ENCODE data around the gene SYAP1. TPM values are rescaled to one million over a fixed set of nuclear protein-coding genes. Genes with fewer than 3 reads are reported as not detected.
A peak's percentile ranks its signal among the peaks of the same experiment; 100 is the strongest.

The SYAP1 gene
- total and polyA plus RNA-seq, 9 of the 15 experiments (the other 6 are each of a cell fraction or from before 2014, with no cell fraction given) = 5.7 to 35.3 (median 27.6) TPM

DNA sequence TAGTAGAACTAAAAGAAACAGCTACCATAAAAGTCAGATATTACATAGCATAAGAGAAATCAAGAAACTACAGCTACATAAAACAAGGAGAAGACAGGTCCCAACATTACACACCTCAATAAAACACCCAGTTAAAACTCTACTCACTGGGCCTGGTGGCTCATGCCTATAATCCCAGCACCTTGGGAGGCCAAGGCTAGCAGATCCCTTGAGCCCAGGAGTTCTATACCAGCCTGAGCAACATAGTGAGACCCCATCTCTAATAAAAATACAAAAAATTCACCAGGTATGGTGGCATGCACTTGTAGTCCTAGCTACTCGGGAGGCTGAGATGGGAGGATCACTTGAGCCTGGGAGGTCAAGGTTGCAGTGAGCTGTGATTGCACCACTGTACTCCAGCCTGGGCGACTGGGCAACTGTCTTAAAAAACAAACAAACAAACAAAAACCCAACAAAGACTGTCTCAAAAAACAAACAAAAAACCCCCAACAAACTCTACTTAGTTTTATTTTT lies 51.6 kb downstream of the SYAP1 start (continued):
- TF ChIP-seq, protein P1, sequence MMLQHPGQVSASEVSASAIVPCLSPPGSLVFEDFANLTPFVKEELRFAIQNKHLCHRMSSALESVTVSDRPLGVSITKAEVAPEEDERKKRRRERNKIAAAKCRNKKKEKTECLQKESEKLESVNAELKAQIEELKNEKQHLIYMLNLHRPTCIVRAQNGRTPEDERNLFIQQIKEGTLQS (IDR thresholded peaks at IDR 0.05) = no peak
- TF ChIP-seq, protein P1 (CRISPR knock-in tag; conservative IDR thresholded peaks at IDR 0.05) = 0 out of 2 replicates have a peak, but pooled peaks have one; percentile 36
- TF ChIP-seq, protein P2, sequence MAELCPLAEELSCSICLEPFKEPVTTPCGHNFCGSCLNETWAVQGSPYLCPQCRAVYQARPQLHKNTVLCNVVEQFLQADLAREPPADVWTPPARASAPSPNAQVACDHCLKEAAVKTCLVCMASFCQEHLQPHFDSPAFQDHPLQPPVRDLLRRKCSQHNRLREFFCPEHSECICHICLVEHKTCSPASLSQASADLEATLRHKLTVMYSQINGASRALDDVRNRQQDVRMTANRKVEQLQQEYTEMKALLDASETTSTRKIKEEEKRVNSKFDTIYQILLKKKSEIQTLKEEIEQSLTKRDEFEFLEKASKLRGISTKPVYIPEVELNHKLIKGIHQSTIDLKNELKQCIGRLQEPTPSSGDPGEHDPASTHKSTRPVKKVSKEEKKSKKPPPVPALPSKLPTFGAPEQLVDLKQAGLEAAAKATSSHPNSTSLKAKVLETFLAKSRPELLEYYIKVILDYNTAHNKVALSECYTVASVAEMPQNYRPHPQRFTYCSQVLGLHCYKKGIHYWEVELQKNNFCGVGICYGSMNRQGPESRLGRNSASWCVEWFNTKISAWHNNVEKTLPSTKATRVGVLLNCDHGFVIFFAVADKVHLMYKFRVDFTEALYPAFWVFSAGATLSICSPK (IDR thresholded peaks at IDR 0.05; ENCODE audit: borderline replicate concordance) = no peak
- TF ChIP-seq SMARCB1 (IDR thresholded peaks at IDR 0.05; ENCODE audit: insufficient read length, low read depth) (no peak), KDM5B (IDR thresholded peaks at IDR 0.05; ENCODE audit: insufficient replicate concordance, low read depth, low read length) (no peak), MEF2A (IDR thresholded peaks at IDR 0.05; ENCODE audit: control insufficient read depth, low read depth, low read length) (no peak), PHF21A (IDR thresholded peaks at IDR 0.05; ENCODE audit: borderline replicate concordance, low read depth) (0 out of 2 replicates have a peak, but pooled peaks have one; percentile 53), ZEB2 (IDR thresholded peaks at IDR 0.05) (no peak), ZNF778 (CRISPR knock-in tag; IDR thresholded peaks at IDR 0.05) (no peak), CBX5 (IDR thresholded peaks at IDR 0.05; ENCODE audit: borderline replicate concordance, low read depth) (no peak), ZNF780A (CRISPR knock-in tag; IDR thresholded peaks at IDR 0.05) (no peak), CEBPB (tag; IDR thresholded peaks at IDR 0.05) (peak; percentile 35; the same call in 1 of the 2 replicates), RBM25 (IDR thresholded peaks at IDR 0.05; ENCODE audit: low read depth, low read length, severe bottlenecking) (peak; percentile 51), KDM1A (IDR thresholded peaks at IDR 0.05) (peak; percentile 17 to 43; a peak in 3 of 4 replicates), ZFPM2 (CRISPR knock-in tag; IDR thresholded peaks at IDR 0.05) (no peak), EP400 (IDR thresholded peaks at IDR 0.05) (no peak)
- TF ChIP-seq, protein P3, sequence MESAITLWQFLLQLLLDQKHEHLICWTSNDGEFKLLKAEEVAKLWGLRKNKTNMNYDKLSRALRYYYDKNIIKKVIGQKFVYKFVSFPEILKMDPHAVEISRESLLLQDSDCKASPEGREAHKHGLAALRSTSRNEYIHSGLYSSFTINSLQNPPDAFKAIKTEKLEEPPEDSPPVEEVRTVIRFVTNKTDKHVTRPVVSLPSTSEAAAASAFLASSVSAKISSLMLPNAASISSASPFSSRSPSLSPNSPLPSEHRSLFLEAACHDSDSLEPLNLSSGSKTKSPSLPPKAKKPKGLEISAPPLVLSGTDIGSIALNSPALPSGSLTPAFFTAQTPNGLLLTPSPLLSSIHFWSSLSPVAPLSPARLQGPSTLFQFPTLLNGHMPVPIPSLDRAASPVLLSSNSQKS (CRISPR knock-in tag; IDR thresholded peaks at IDR 0.05) = no peak
- TF ChIP-seq, protein P4, sequence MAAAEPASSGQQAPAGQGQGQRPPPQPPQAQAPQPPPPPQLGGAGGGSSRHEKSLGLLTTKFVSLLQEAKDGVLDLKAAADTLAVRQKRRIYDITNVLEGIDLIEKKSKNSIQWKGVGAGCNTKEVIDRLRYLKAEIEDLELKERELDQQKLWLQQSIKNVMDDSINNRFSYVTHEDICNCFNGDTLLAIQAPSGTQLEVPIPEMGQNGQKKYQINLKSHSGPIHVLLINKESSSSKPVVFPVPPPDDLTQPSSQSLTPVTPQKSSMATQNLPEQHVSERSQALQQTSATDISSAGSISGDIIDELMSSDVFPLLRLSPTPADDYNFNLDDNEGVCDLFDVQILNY (CRISPR knock-in tag; IDR thresholded peaks at IDR 0.05) = no peak

All from K562 (cell line).